Hepatocyte (in vitro differentiated cells): ENCODE measurements around the gene PAXX. TPM values are rescaled to one million over a fixed set of nuclear protein-coding genes. Genes with fewer than 3 reads are reported as not detected.

Experiments
- DNase-seq: peaks from one replicate; pipeline ENCODE4 v3.0.0-alpha.2; 2016; ENCODE audit warnings: low spot score
- H2AFZ ChIP-seq: fragments of 200-600 bp; sonication (generic); 2 replicates; pipeline ENCODE4 v1.6.0; 2016; ENCODE audit warnings: antibody characterized with exemption, mild to moderate bottlenecking
- H3K27ac ChIP-seq: fragments of 200-600 bp; sonication (generic); 2 replicates; pipeline ENCODE4 v1.5.1; 2016; ENCODE audit warnings: mild to moderate bottlenecking
- H3K27me3 ChIP-seq: fragments of 200-600 bp; sonication (generic); 2 replicates; pipeline ENCODE4 v1.6.1; 2016
- H3K36me3 ChIP-seq: fragments of 200-600 bp; sonication (generic); replicated peaks from 2 replicates; pipeline ENCODE4 v1.5.1; 2016; ENCODE audit warnings: low read depth; ENCODE audit not compliant: insufficient read depth
- H3K4me1 ChIP-seq: fragments of 200-600 bp; sonication (generic); 2 replicates; pipeline ENCODE4 v1.5.1; 2016; ENCODE audit warnings: mild to moderate bottlenecking, moderate library complexity; ENCODE audit not compliant: insufficient read depth
- H3K4me2 ChIP-seq: fragments of 200-600 bp; sonication (generic); 2 replicates; pipeline ENCODE4 v1.6.0; 2016
- H3K4me3 ChIP-seq: fragments of 200-600 bp; sonication (generic); 2 replicates; pipeline ENCODE4 v1.5.1; 2016; ENCODE audit warnings: mild to moderate bottlenecking
- H3K79me2 ChIP-seq: fragments of 200-600 bp; sonication (generic); 2 replicates; pipeline ENCODE4 v1.6.0; 2017; ENCODE audit warnings: mild to moderate bottlenecking
- H3K9me2 ChIP-seq: fragments of 200-600 bp; sonication (generic); replicated peaks from 2 replicates; pipeline ENCODE4 v1.6.0; 2017; ENCODE audit warnings: mild to moderate bottlenecking; ENCODE audit not compliant: insufficient read depth
- H3K9me3 ChIP-seq: fragments of 200-600 bp; sonication (generic); 2 replicates; pipeline ENCODE4 v1.5.1; 2016; ENCODE audit warnings: low read depth, mild to moderate bottlenecking
- H4K20me1 ChIP-seq: fragments of 200-600 bp; sonication (generic); 2 replicates; pipeline ENCODE4 v1.6.0; 2016; ENCODE audit warnings: mild to moderate bottlenecking; ENCODE audit not compliant: insufficient read depth, poor library complexity, severe bottlenecking
- EZH2 ChIP-seq: fragments of 200-600 bp; sonication (generic); IDR thresholded peaks from 2 replicates; pipeline ENCODE4 v1.6.1; 2016; ENCODE audit warnings: antibody characterized with exemption, mild to moderate bottlenecking, borderline replicate concordance
- EZH2phosphoT487 ChIP-seq: fragments of 200-600 bp; sonication (generic); IDR thresholded peaks from one replicate; pipeline ENCODE4 v1.6.1; 2018; ENCODE audit warnings: antibody characterized with exemption, mild to moderate bottlenecking, low read depth, moderate library complexity; ENCODE audit not compliant: unreplicated experiment, severe bottlenecking
- WGBS: methylation state at CpG from one replicate; pipeline ENCODE4 v1.1.6; 2016; ENCODE audit warnings: low lambda C conversion rate; ENCODE audit errors: missing lambda C conversion rate; 5-methylcytosine and 5-hydroxymethylcytosine counted together
- polyA plus RNA-seq: library from polyadenylated mRNA; unstranded; fragments of >200 nt; fragmentation: Nextera tagmentation; extraction: Ambion mirVana; gene quantifications from 2 replicates; pipeline ENCODE4 v1.2.1, GENCODE V29; 2016
- total RNA-seq: library from RNA; depleted of rRNA; stranded (reverse); fragments of >200 nt; gene quantifications from 2 replicates; pipeline ENCODE4 v1.2.3, GENCODE V29; 2014
- TF ChIP-seq, protein P1 (sequence below): fragments of 200-600 bp; sonication (generic); IDR thresholded peaks from 2 replicates; pipeline ENCODE4 v1.5.1; 2016; ENCODE audit warnings: antibody characterized with exemption, mild to moderate bottlenecking; ENCODE audit not compliant: poor library complexity

Gene PAXX
- total and polyA plus RNA-seq, 2 experiments from 2014 or later, result 39.5 to 89.5 TPM

DNA sequence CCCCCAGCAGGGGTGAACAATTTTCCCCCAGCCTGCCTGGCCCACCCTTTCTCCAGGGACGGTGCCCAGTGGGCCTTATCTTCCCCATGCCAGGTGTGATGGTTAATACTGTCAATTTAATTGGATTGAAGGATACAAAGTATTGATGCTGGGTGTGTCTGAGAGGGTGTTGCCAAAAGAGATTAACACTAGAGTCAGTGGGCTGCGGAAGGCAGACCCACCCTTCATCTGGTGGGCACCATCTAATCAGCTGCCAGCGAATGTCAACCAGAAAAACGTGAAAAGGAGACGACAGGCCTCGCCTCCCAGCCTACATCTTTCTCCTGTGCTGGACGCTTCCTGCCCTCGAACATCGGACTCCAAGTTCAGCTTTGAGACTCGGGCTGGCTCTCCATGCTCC is 45.3 kb downstream of the PAXX start:
- Histone ChIP-seq H3K79me2 (no peaks in the 10 kb centered on the region), H3K4me1 (no peaks in the 10 kb centered on the region), H4K20me1 (no peaks in the 10 kb centered on the region), H3K9me2 (no peaks in the 10 kb centered on the region), H3K9me3 (no peaks in the 10 kb centered on the region), H3K27me3 (no peaks in the 10 kb centered on the region), H3K27ac (no peak overlapping the region), H3K4me2 (no peak overlapping the region), H2AFZ (no peak overlapping the region), H3K36me3 (no peaks in the 10 kb centered on the region), H3K4me3 (no peak overlapping the region)
- DNase-seq, result no peak
- WGBS, result 92% methylated on average over 10 of the region's 10 CpGs
- TF ChIP-seq EZH2phosphoT487 (no peak), EZH2 (no peak)
- TF ChIP-seq, protein P1, sequence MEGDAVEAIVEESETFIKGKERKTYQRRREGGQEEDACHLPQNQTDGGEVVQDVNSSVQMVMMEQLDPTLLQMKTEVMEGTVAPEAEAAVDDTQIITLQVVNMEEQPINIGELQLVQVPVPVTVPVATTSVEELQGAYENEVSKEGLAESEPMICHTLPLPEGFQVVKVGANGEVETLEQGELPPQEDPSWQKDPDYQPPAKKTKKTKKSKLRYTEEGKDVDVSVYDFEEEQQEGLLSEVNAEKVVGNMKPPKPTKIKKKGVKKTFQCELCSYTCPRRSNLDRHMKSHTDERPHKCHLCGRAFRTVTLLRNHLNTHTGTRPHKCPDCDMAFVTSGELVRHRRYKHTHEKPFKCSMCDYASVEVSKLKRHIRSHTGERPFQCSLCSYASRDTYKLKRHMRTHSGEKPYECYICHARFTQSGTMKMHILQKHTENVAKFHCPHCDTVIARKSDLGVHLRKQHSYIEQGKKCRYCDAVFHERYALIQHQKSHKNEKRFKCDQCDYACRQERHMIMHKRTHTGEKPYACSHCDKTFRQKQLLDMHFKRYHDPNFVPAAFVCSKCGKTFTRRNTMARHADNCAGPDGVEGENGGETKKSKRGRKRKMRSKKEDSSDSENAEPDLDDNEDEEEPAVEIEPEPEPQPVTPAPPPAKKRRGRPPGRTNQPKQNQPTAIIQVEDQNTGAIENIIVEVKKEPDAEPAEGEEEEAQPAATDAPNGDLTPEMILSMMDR, result no peak

DNA sequence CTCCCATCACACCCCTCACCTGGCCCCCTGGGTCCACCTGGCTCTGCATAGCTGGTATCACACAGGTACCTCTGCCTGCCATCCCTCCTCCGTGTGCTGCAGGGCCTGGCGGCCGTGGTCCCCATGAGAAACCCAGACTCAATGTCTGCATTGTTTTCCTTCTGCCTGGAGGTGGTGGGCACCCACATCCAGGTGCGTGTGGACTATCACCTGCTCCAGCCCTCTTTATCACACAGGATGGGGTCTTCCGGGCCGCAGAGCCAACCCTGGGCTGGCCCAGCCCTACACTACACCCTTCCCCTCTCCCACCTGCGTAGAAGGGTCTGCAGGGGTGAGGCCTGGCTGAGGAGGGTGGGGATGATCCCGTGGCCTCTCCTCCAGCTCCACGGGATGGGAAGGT is 46.7 kb downstream of the PAXX start:
- TF ChIP-seq, protein P1, result no peak
- no peak for TF ChIP-seq EZH2phosphoT487
- no peak for TF ChIP-seq EZH2
- H3K36me3 ChIP-seq, result no peaks in the 10 kb centered on the region
- DNase-seq, result no peak
- no peak overlapping the region for H3K27ac ChIP-seq
- no peak overlapping the region for H2AFZ ChIP-seq
- no peaks in the 10 kb centered on the region for H3K27me3 ChIP-seq
- H4K20me1 ChIP-seq, result peaks cover 5% of the 10 kb centered on the region
- no peaks in the 10 kb centered on the region for H3K4me1 ChIP-seq
- H3K4me3 ChIP-seq, result no peak overlapping the region
- no peaks in the 10 kb centered on the region for H3K9me3 ChIP-seq
- H3K9me2 ChIP-seq, result no peaks in the 10 kb centered on the region
- WGBS, result 87% methylated on average over 9 of the region's 9 CpGs
- H3K79me2 ChIP-seq, result peaks cover 3% of the 10 kb centered on the region
- H3K4me2 ChIP-seq, result no peak overlapping the region

DNA sequence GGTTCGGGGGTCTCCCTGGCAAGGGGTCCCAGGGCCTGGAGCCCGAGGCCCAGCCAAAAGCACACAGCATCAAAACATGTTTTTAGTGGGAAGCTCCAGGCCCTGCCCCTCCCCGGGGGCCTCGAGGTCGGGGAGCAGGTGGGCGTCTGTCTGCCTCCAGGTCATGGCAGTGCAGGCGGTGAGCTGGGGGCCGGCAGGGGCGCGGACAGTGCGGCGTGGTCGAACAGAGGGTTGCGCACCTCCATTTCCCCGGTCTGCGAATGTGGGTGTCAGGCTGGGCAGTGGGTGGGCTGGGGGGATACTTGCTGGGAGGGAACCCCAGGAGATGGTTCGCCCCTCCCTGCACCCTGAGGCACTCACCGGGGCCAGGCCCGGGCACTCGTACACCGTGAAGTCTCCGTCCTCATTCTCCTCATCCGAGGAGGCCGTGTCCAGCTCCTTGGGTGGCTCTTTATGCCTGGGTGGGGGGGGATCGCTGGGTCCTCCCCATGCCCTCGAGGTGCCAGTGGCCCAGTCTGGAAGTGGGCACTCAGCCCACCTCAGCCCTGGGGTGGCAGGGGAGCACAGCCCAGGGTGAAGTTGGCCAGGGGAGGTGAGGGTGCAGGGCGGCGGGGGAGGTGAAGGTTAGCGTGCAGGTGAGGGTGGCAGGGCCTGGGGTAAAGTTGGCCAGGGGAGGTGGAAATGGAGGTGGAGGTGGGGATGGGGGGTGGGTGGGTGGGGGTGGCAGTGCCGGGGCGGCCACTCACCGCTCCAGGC is 47.6 kb downstream of the PAXX start:
- Histone ChIP-seq H3K9me3 (no peaks in the 10 kb centered on the region), H3K27ac (no peak overlapping the region), H3K4me3 (no peak overlapping the region), H4K20me1 (peaks cover 11% of the 10 kb centered on the region), H3K9me2 (no peaks in the 10 kb centered on the region), H3K4me2 (no peak overlapping the region), H3K79me2 (peaks cover 3% of the 10 kb centered on the region), H3K36me3 (no peaks in the 10 kb centered on the region), H2AFZ (no peak overlapping the region), H3K4me1 (no peaks in the 10 kb centered on the region), H3K27me3 (peaks cover 5% of the 10 kb centered on the region)
- TF ChIP-seq, protein P1, result no peak
- no peak for TF ChIP-seq EZH2phosphoT487
- no peak for TF ChIP-seq EZH2
- 93% methylated on average over 18 of the region's 32 CpGs for WGBS
- no peak for DNase-seq
